Hepatocyte (in vitro differentiated cells): ENCODE measurements around the gene INO80. TPM values are rescaled to one million over a fixed set of nuclear protein-coding genes. Genes with fewer than 3 reads are reported as not detected.
A peak's percentile ranks its signal among the peaks of the same experiment; 100 is the strongest.

Experiments
- DNase-seq: peaks from one replicate; pipeline ENCODE4 v3.0.0-alpha.2; 2016; ENCODE audit warnings: low spot score
- H2AFZ ChIP-seq: fragments of 200-600 bp; sonication (generic); 2 replicates; pipeline ENCODE4 v1.6.0; 2016; ENCODE audit warnings: antibody characterized with exemption, mild to moderate bottlenecking
- H3K27ac ChIP-seq: fragments of 200-600 bp; sonication (generic); 2 replicates; pipeline ENCODE4 v1.5.1; 2016; ENCODE audit warnings: mild to moderate bottlenecking
- H3K27me3 ChIP-seq: fragments of 200-600 bp; sonication (generic); 2 replicates; pipeline ENCODE4 v1.6.1; 2016
- H3K36me3 ChIP-seq: fragments of 200-600 bp; sonication (generic); replicated peaks from 2 replicates; pipeline ENCODE4 v1.5.1; 2016; ENCODE audit warnings: low read depth; ENCODE audit not compliant: insufficient read depth
- H3K4me1 ChIP-seq: fragments of 200-600 bp; sonication (generic); 2 replicates; pipeline ENCODE4 v1.5.1; 2016; ENCODE audit warnings: mild to moderate bottlenecking, moderate library complexity; ENCODE audit not compliant: insufficient read depth
- H3K4me2 ChIP-seq: fragments of 200-600 bp; sonication (generic); 2 replicates; pipeline ENCODE4 v1.6.0; 2016
- H3K4me3 ChIP-seq: fragments of 200-600 bp; sonication (generic); 2 replicates; pipeline ENCODE4 v1.5.1; 2016; ENCODE audit warnings: mild to moderate bottlenecking
- H3K79me2 ChIP-seq: fragments of 200-600 bp; sonication (generic); 2 replicates; pipeline ENCODE4 v1.6.0; 2017; ENCODE audit warnings: mild to moderate bottlenecking
- H3K9me2 ChIP-seq: fragments of 200-600 bp; sonication (generic); replicated peaks from 2 replicates; pipeline ENCODE4 v1.6.0; 2017; ENCODE audit warnings: mild to moderate bottlenecking; ENCODE audit not compliant: insufficient read depth
- H3K9me3 ChIP-seq: fragments of 200-600 bp; sonication (generic); 2 replicates; pipeline ENCODE4 v1.5.1; 2016; ENCODE audit warnings: low read depth, mild to moderate bottlenecking
- H4K20me1 ChIP-seq: fragments of 200-600 bp; sonication (generic); 2 replicates; pipeline ENCODE4 v1.6.0; 2016; ENCODE audit warnings: mild to moderate bottlenecking; ENCODE audit not compliant: insufficient read depth, poor library complexity, severe bottlenecking
- CTCF ChIP-seq: fragments of 200-600 bp; sonication (generic); IDR thresholded peaks from 2 replicates; pipeline ENCODE4 v1.5.1; 2016; ENCODE audit warnings: antibody characterized with exemption, mild to moderate bottlenecking; ENCODE audit not compliant: poor library complexity
- EZH2 ChIP-seq: fragments of 200-600 bp; sonication (generic); IDR thresholded peaks from 2 replicates; pipeline ENCODE4 v1.6.1; 2016; ENCODE audit warnings: antibody characterized with exemption, mild to moderate bottlenecking, borderline replicate concordance
- EZH2phosphoT487 ChIP-seq: fragments of 200-600 bp; sonication (generic); IDR thresholded peaks from one replicate; pipeline ENCODE4 v1.6.1; 2018; ENCODE audit warnings: antibody characterized with exemption, mild to moderate bottlenecking, low read depth, moderate library complexity; ENCODE audit not compliant: unreplicated experiment, severe bottlenecking
- WGBS: methylation state at CpG from one replicate; pipeline ENCODE4 v1.1.6; 2016; ENCODE audit warnings: low lambda C conversion rate; ENCODE audit errors: missing lambda C conversion rate; 5-methylcytosine and 5-hydroxymethylcytosine counted together
- polyA plus RNA-seq: library from polyadenylated mRNA; unstranded; fragments of >200 nt; fragmentation: Nextera tagmentation; extraction: Ambion mirVana; gene quantifications from 2 replicates; pipeline ENCODE4 v1.2.1, GENCODE V29; 2016
- total RNA-seq: library from RNA; depleted of rRNA; stranded (reverse); fragments of >200 nt; gene quantifications from 2 replicates; pipeline ENCODE4 v1.2.3, GENCODE V29; 2014

The INO80 gene
- total and polyA plus RNA-seq, 2 experiments from 2014 or later: 4.5 to 15.5 TPM

- 69% methylated on average over 7 of the region's 7 CpGs for WGBS
- H3K27me3 ChIP-seq: no peaks in the 10 kb centered on the region
- peaks cover 7% of the 10 kb centered on the region for H3K4me1 ChIP-seq
- H4K20me1 ChIP-seq: peaks cover 4% of the 10 kb centered on the region
- peak; percentile 58 for DNase-seq
- H3K27ac ChIP-seq: peak overlapping the region; percentile 77
- no peak overlapping the region for H3K4me3 ChIP-seq
- no peaks in the 10 kb centered on the region for H3K9me3 ChIP-seq
- H3K9me2 ChIP-seq: no peaks in the 10 kb centered on the region
- H3K4me2 ChIP-seq: no peak overlapping the region
- H3K36me3 ChIP-seq: no peaks in the 10 kb centered on the region
- no peak overlapping the region for H2AFZ ChIP-seq
- TF ChIP-seq CTCF: no peak
- TF ChIP-seq EZH2: no peak
- no peak for TF ChIP-seq EZH2phosphoT487
- H3K79me2 ChIP-seq: peaks cover 9% of the 10 kb centered on the region
Observed at GRCh38 chr15:40949756-40950207, 166.3 kb downstream of the INO80 start.

GRCh38 chr15:40948706-40949473, 167.2 kb downstream of the INO80 start:
- 78% methylated on average over 21 of the region's 21 CpGs for WGBS
- H4K20me1 ChIP-seq: no peaks in the 10 kb centered on the region
- peaks cover 7% of the 10 kb centered on the region for H3K4me1 ChIP-seq
- H3K9me2 ChIP-seq: no peaks in the 10 kb centered on the region
- DNase-seq: no peak
- H3K4me2 ChIP-seq: no peak overlapping the region
- H3K4me3 ChIP-seq: no peak overlapping the region
- no peak overlapping the region for H2AFZ ChIP-seq
- H3K79me2 ChIP-seq: peaks cover 5% of the 10 kb centered on the region
- no peak for TF ChIP-seq EZH2
- no peak for TF ChIP-seq CTCF
- no peaks in the 10 kb centered on the region for H3K27me3 ChIP-seq
- H3K36me3 ChIP-seq: no peaks in the 10 kb centered on the region
- peak overlapping the region; percentile 77 for H3K27ac ChIP-seq
- no peaks in the 10 kb centered on the region for H3K9me3 ChIP-seq

DNA sequence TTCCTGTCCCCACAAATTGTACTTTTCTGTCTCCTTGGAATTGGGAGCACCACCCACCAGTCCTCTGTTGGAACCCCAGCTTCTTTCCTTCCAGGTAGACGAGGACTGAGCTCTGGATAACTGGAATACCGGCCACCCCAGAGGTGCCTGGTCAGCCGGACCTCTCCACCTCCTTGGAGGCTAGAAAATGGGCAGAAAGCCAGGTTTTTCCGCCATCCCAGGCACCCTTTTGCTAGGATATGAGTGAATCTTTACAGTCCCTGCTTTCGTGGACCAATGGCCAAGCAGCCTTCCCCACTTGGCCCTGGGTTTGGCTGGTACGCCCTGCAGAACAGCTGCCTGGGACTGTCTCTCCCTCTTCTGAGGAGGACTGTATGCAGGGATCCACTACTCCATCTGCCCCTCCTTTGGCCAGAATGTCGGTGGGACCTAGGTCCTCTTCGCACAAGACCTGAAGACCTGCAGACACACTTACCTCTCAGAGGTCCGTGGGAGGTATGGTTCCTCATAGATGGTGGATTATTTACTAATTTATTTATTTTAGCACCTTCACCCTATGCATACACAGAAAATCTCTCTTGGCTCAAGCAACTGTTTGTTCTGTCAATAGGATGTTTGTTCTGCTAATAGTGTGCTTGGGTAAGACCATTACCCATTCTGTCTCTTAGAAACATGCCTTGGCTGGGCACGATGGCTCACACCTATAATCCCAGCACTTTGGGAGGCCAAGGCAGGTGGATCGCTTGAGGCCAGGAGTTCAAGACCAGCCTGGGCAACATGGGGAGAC, 171.4 kb downstream of the INO80 start:
- no peaks in the 10 kb centered on the region for H3K9me3 ChIP-seq
- no peaks in the 10 kb centered on the region for H3K79me2 ChIP-seq
- H3K9me2 ChIP-seq: no peaks in the 10 kb centered on the region
- H2AFZ ChIP-seq: no peak overlapping the region
- H3K4me3 ChIP-seq: no peak overlapping the region
- peaks cover 11% of the 10 kb centered on the region for H3K4me1 ChIP-seq
- 83% methylated on average over 11 of the region's 11 CpGs for WGBS
- no peaks in the 10 kb centered on the region for H3K36me3 ChIP-seq
- no peak overlapping the region for H3K27ac ChIP-seq
- H4K20me1 ChIP-seq: no peaks in the 10 kb centered on the region
- no peak for TF ChIP-seq CTCF
- no peak for TF ChIP-seq EZH2phosphoT487
- no peak for TF ChIP-seq EZH2
- no peak overlapping the region for H3K4me2 ChIP-seq
- no peak for DNase-seq
- H3K27me3 ChIP-seq: no peaks in the 10 kb centered on the region
